OCI-LY7 (cell line): ENCODE measurements around the gene KRT79. TPM values are rescaled to one million over a fixed set of nuclear protein-coding genes. Genes with fewer than 3 reads are reported as not detected.

Experiments used
- BruUV-seq: library from RNA; stranded (reverse); fragments of 400-500 nt; replicated peaks from 2 replicates; lab custom pipeline; 2021; lab: Mats Ljungman, UMichigan
- CTCF ChIA-PET: fragments of 300-600 bp; sonication (Branson Sonifier 250); formaldehyde crosslinking; loops from one replicate; lab custom pipeline; 2022; ENCODE audit warnings: antibody characterized with exemption; ENCODE audit not compliant: unreplicated experiment; lab: Charles Lee
- POLR2A ChIA-PET: fragments of 300-600 bp; sonication (Branson Sonifier 250); formaldehyde crosslinking; loops from one replicate; lab custom pipeline; 2022; ENCODE audit warnings: antibody characterized with exemption; lab: Charles Lee
- DNase-seq: peaks from one replicate; pipeline ENCODE4 v3.0.0-alpha.2; 2015; ENCODE audit warnings: low spot score
- H2AFZ ChIP-seq: fragments of 200-600 bp; sonication (generic), shearing (Covaris generic); 2 replicates; pipeline ENCODE4 v1.6.1; 2014; ENCODE audit warnings: mild to moderate bottlenecking, antibody characterized with exemption, low read length, moderate library complexity
- H3K27ac ChIP-seq: fragments of 200-600 bp; sonication (generic); 2 replicates; pipeline ENCODE4 v1.5.1; 2014; ENCODE audit warnings: mixed run types, low read depth, mild to moderate bottlenecking, moderate library complexity, low read length, inconsistent platforms; ENCODE audit not compliant: poor library complexity, severe bottlenecking
- H3K36me3 ChIP-seq: fragments of 200-600 bp; sonication (generic); 2 replicates; pipeline ENCODE4 v1.6.1; 2014; ENCODE audit warnings: mild to moderate bottlenecking, antibody characterized with exemption, low read length, moderate library complexity, mixed read lengths; ENCODE audit not compliant: insufficient read depth
- H3K4me1 ChIP-seq: fragments of 200-600 bp; sonication (generic); 2 replicates; pipeline ENCODE4 v1.5.1; 2014; ENCODE audit warnings: mild to moderate bottlenecking, low read length; ENCODE audit not compliant: insufficient read depth, poor library complexity, severe bottlenecking
- H3K4me2 ChIP-seq: fragments of 200-600 bp; sonication (generic); 2 replicates; pipeline ENCODE4 v1.6.1; 2014; ENCODE audit warnings: mild to moderate bottlenecking, low read length
- H3K4me3 ChIP-seq: fragments of 200-600 bp; sonication (generic); 2 replicates; pipeline ENCODE4 v1.5.1; 2014; ENCODE audit warnings: mild to moderate bottlenecking, low read depth, low read length; ENCODE audit not compliant: poor library complexity, severe bottlenecking
- H3K79me2 ChIP-seq: fragments of 200-600 bp; sonication (generic); 2 replicates; pipeline ENCODE4 v1.6.1; 2016; ENCODE audit warnings: low read depth, mild to moderate bottlenecking, low read length, moderate library complexity, mixed read lengths; ENCODE audit not compliant: insufficient read depth
- H3K9me2 ChIP-seq: fragments of 200-600 bp; sonication (generic); 2 replicates; pipeline ENCODE4 v1.6.1; 2016; ENCODE audit warnings: mild to moderate bottlenecking, low read length, mixed read lengths; ENCODE audit not compliant: insufficient read depth
- H3K9me3 ChIP-seq: fragments of 200-600 bp; sonication (generic); 2 replicates; pipeline ENCODE4 v1.6.1; 2014; ENCODE audit warnings: mild to moderate bottlenecking, mixed run types, low read length, mixed read lengths
- H4K20me1 ChIP-seq: fragments of 200-600 bp; sonication (generic); 2 replicates; pipeline ENCODE4 v1.6.1; 2014; ENCODE audit warnings: mild to moderate bottlenecking, antibody characterized with exemption, low read length, moderate library complexity, mixed read lengths; ENCODE audit not compliant: insufficient read depth
- CTCF ChIP-seq: fragments of 200-600 bp; sonication (generic); conservative IDR thresholded peaks from 2 replicates; pipeline ENCODE4 v1.5.1; 2014; ENCODE audit warnings: mild to moderate bottlenecking, antibody characterized with exemption, low read length, moderate library complexity, mixed read lengths
- EZH2phosphoT487 ChIP-seq: fragments of 200-600 bp; sonication (generic); IDR thresholded peaks from 2 replicates; pipeline ENCODE4 v1.6.1; 2018; ENCODE audit warnings: low read depth, borderline replicate concordance, mild to moderate bottlenecking, mixed run types, antibody characterized with exemption, low read length, moderate library complexity, mixed read lengths
- intact Hi-C: fragments of 100-400 bp; cut with micrococcal nuclease; formaldehyde crosslinking; loops from one replicate; pipeline ENCODE4 v1.10.0; 2022; ENCODE audit not compliant: unreplicated experiment
- total RNA-seq, 2 experiments: library from RNA; depleted of rRNA in 1 of 2; stranded (reverse); fragments of >200 nt in 1 of 2; shearing (Covaris generic) in 1 of 2; gene quantifications; 2 replicates each; pipeline ENCODE4 v1.2.3, GENCODE V29; 2014 to 2022

Gene KRT79
- total RNA-seq, 2 experiments from 2014 or later = not detected

GRCh38 chr12:52819731-52820510, 14.2 kb downstream of the KRT79 start:
- intact Hi-C loops = no loop called here
- ChIA-PET CTCF (no interaction called here), POLR2A (interaction anchor here (0.6 to 0.7 kb wide), 2 partner anchors 9 to 324 kb away, joined by 3 to 5 read pairs; no protein-coding TSS in a partner anchor)
- no peak overlapping the region for H3K27ac ChIP-seq
- BruUV-seq = no TSS peak
- H3K4me2 ChIP-seq = no peak overlapping the region
- no peaks in the 10 kb centered on the region for H3K4me1 ChIP-seq
- no peak for TF ChIP-seq EZH2phosphoT487
- H3K4me3 ChIP-seq = no peak overlapping the region
- no peaks in the 10 kb centered on the region for H3K79me2 ChIP-seq
- H3K9me3 ChIP-seq = no peaks in the 10 kb centered on the region
- H3K36me3 ChIP-seq = no peaks in the 10 kb centered on the region
- no peaks in the 10 kb centered on the region for H3K9me2 ChIP-seq
- H2AFZ ChIP-seq = no peak overlapping the region
- DNase-seq = no peak
- H4K20me1 ChIP-seq = no peaks in the 10 kb centered on the region

- H3K4me3 ChIP-seq = no peak overlapping the region
- intact Hi-C loops = no loop called here
- TF ChIP-seq CTCF (no peak), EZH2phosphoT487 (no peak)
Measured at GRCh38 chr12:52818887-52819420, 15.2 kb downstream of the KRT79 start.

GRCh38 chr12:52818388-52818787, 15.7 kb downstream of the KRT79 start:
- no peaks in the 10 kb centered on the region for H3K9me3 ChIP-seq
- DNase-seq = no peak
- H3K4me2 ChIP-seq = no peak overlapping the region
- no peaks in the 10 kb centered on the region for H3K9me2 ChIP-seq
- POLR2A ChIA-PET = interaction anchor here (0.6 kb wide), 1 partner anchor 1897 kb away, joined by 3 read pairs; no protein-coding TSS in a partner anchor
- CTCF ChIA-PET = no interaction called here
- no peaks in the 10 kb centered on the region for H3K36me3 ChIP-seq
- no peaks in the 10 kb centered on the region for H3K79me2 ChIP-seq
- H3K4me1 ChIP-seq = no peaks in the 10 kb centered on the region
- intact Hi-C loops = no loop called here
- no peak overlapping the region for H2AFZ ChIP-seq
- no peaks in the 10 kb centered on the region for H4K20me1 ChIP-seq
- no peak for TF ChIP-seq EZH2phosphoT487
- TF ChIP-seq CTCF = no peak
- H3K4me3 ChIP-seq = no peak overlapping the region
- BruUV-seq = no TSS peak
- no peak overlapping the region for H3K27ac ChIP-seq

More at GRCh38 chr12:52818887-52819420, 15.2 kb downstream of the KRT79 start:
- DNase-seq = no peak
- Histone ChIP-seq H3K9me2 (no peaks in the 10 kb centered on the region), H2AFZ (no peak overlapping the region), H3K4me2 (no peak overlapping the region), H3K36me3 (no peaks in the 10 kb centered on the region), H3K9me3 (no peaks in the 10 kb centered on the region), H3K4me1 (no peaks in the 10 kb centered on the region), H3K79me2 (no peaks in the 10 kb centered on the region), H4K20me1 (no peaks in the 10 kb centered on the region), H3K27ac (no peak overlapping the region)
- BruUV-seq = no TSS peak
- POLR2A ChIA-PET = no interaction called here
- CTCF ChIA-PET = no interaction called here
